Activated T-cell treated with anti-CD3 and anti-CD28 coated beads, Interleukin-2, amount 50 U/mL, for 72 hours (primary cell): Measurements from ENCODE around the gene KRTAP9-4. TPM values are rescaled to one million over a fixed set of nuclear protein-coding genes. Genes with fewer than 3 reads are reported as not detected.

ENCODE experiments used
- ATAC-seq, 2 donors: fragments of 150-1000 bp; cut with Tn5 transposase; replicated peaks in 1 of 2; 2 replicates each; pipeline ENCODE4 v1.10.0; 2021; ENCODE audit warnings: moderate library complexity in 2 of 2, mild to moderate bottlenecking in 1 of 2
- DNase-seq, 2 donors: peaks; one replicate each; pipeline ENCODE4 v3.0.0; 2021 to 2022; ENCODE audit warnings: mixed read lengths in 1 of 2
- H3K27ac Mint-ChIP-seq: one replicate; pipeline ENCODE4 v1.8.0; 2022; ENCODE audit warnings: mild to moderate bottlenecking, moderate library complexity, mixed read lengths
- H3K27me3 Mint-ChIP-seq: one replicate; pipeline ENCODE4 v1.8.0; 2022; ENCODE audit warnings: low read depth, mixed read lengths
- H3K36me3 Mint-ChIP-seq, 2 donors: one replicate each; pipeline ENCODE4 v1.8.0; 2022; ENCODE audit warnings: mixed read lengths in 2 of 2, mild to moderate bottlenecking in 1 of 2; ENCODE audit not compliant: insufficient read depth in 2 of 2
- H3K4me1 Mint-ChIP-seq: one replicate; pipeline ENCODE4 v1.8.0; 2022; ENCODE audit warnings: low read depth, mixed read lengths
- H3K4me3 Mint-ChIP-seq, 2 donors: one replicate each; pipeline ENCODE4 v1.8.0; 2022; ENCODE audit warnings: mild to moderate bottlenecking in 2 of 2, mixed read lengths in 2 of 2, moderate library complexity in 2 of 2
- H3K9me3 Mint-ChIP-seq, 2 donors: one replicate each; pipeline ENCODE4 v1.8.0; 2022; ENCODE audit warnings: mixed read lengths in 2 of 2
- total RNA-seq, 2 donors: library from RNA; stranded (reverse); gene quantifications; one replicate each; pipeline ENCODE4 v1.2.3, GENCODE V29; 2022

Gene KRTAP9-4
- total RNA-seq, 2 donors from 2014 or later = not detected

GRCh38 chr17:41278176-41278955 is 28.9 kb downstream of the KRTAP9-4 start:
- no peaks in the 10 kb centered on the region for H3K9me3 Mint-ChIP-seq

GRCh38 chr17:41284043-41284442 is 34.6 kb downstream of the KRTAP9-4 start:
- DNase-seq = no peak
- Mint-ChIP-seq H3K4me3 (no peak overlapping the region), H3K4me1 (peaks cover 9% of the 10 kb centered on the region), H3K27me3 (no peaks in the 10 kb centered on the region), H3K36me3 (no peaks in the 10 kb centered on the region), H3K9me3 (no peaks in the 10 kb centered on the region), H3K27ac (no peak overlapping the region)
- no peak for ATAC-seq

More at GRCh38 chr17:41278176-41278955, 28.9 kb downstream of the KRTAP9-4 start:
- peaks cover 15% of the 10 kb centered on the region for H3K27me3 Mint-ChIP-seq
- H3K27ac Mint-ChIP-seq = no peak overlapping the region
- H3K36me3 Mint-ChIP-seq = no peaks in the 10 kb centered on the region
- no peak overlapping the region for H3K4me3 Mint-ChIP-seq
- ATAC-seq (no peak), DNase-seq (no peak)
- H3K4me1 Mint-ChIP-seq = no peaks in the 10 kb centered on the region

DNA sequence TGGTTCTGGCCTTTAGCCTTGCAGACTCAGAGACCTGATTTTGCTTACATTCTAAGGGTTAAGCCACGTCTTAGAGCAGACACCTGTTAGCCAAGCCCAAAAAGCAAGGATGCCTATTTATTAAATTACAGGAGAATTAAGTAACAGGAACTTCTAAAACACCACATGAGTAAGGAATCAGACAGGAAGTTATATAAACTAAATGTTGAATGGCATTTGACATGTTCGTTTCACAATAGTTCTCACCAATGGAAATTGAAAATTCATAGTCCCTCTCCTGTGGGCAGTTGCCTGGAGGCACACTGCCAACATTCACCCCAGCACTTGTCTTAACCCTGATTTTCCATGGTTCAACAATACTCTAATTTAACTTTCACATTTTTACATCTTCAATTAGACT is 35.1 kb downstream of the KRTAP9-4 start:
- H3K9me3 Mint-ChIP-seq = no peaks in the 10 kb centered on the region
- no peak overlapping the region for H3K27ac Mint-ChIP-seq
- H3K4me3 Mint-ChIP-seq = no peak overlapping the region
- no peaks in the 10 kb centered on the region for H3K27me3 Mint-ChIP-seq
- no peak for DNase-seq
- H3K36me3 Mint-ChIP-seq = no peaks in the 10 kb centered on the region
- peaks cover 9% of the 10 kb centered on the region for H3K4me1 Mint-ChIP-seq
- no peak for ATAC-seq

GRCh38 chr17:41287050-41287449 is 37.6 kb downstream of the KRTAP9-4 start:
- Mint-ChIP-seq H3K4me3 (no peak overlapping the region), H3K27me3 (no peaks in the 10 kb centered on the region), H3K36me3 (no peaks in the 10 kb centered on the region), H3K27ac (no peak overlapping the region), H3K9me3 (no peaks in the 10 kb centered on the region), H3K4me1 (peaks cover 9% of the 10 kb centered on the region)
- DNase-seq = no peak
- no peak for ATAC-seq

DNA sequence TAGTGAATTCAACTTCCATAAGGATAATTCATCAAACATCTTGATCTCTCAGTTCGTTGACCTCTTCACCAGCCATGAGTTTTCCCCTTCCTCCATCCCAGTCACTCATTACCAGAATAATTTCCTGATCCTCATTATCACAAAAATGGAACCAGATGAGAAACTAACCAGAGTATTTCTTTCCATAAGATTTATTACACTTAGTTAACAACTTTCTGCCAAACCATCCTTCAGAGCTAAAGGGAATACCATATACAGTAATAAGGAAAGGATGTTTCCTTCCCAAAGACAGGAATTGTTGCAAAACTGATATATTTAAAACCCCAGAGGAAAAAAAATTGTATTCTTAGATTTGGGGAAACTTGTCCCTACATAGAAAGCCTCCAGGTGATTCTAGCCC is 44.5 kb downstream of the KRTAP9-4 start:
- Mint-ChIP-seq H3K27ac (no peak overlapping the region), H3K27me3 (no peaks in the 10 kb centered on the region), H3K4me3 (no peak overlapping the region), H3K9me3 (no peaks in the 10 kb centered on the region), H3K36me3 (no peaks in the 10 kb centered on the region), H3K4me1 (no peaks in the 10 kb centered on the region)
- DNase-seq (no peak), ATAC-seq (no peak)

DNA sequence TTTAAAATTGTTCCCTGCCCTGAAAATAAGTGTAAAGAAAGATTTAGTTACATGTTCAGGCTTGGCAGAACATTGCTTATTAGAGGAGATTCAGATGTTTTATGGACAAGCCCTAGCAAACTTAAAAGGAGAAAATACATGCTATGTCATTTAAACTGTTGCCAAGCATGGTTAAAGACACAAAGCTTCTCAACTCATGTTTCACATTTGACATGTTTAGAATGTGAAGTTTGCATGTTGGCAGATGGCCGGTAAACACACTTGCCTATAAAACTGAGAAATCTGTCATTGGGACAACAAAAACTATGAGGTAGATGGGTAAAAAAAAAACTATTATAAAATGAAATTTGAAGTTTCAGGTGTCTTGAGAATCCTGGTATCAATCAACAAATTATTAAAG is 47.4 kb downstream of the KRTAP9-4 start:
- Mint-ChIP-seq H3K27ac (no peak overlapping the region), H3K9me3 (no peaks in the 10 kb centered on the region), H3K4me3 (no peak overlapping the region), H3K36me3 (no peaks in the 10 kb centered on the region), H3K4me1 (no peaks in the 10 kb centered on the region), H3K27me3 (no peaks in the 10 kb centered on the region)
- ATAC-seq = no peak
- no peak for DNase-seq

DNA sequence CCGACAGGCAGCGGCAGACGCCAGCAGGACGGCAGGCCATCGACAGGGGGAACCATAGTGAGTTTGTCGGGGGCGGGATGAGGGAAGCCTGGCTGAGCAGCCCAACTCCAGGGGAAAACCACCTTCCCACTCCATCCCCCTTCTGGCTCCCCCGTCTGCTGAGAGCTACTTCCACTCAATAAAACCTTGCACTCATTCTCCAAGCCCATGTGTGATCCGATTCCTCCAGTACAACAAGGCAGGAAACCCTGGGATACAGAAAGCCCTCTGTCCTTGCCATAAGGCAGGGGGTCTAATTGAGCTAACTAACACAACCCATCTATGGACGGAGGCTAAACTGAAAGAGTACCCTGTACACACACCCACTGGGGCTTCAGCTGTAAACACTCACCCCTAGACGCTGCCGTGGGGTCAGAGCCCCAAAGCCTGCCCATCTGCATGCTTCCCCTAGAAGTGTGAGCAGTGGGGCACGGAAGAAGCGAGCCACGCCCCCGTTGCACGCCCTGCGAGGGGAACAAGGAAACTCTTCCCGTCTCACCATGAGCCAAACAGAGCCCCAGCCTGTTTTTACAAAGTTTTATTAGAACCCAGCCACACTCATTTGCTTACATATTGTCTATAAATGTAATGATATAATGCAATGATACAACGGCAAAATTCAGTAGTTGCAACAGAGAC is 49.1 kb downstream of the KRTAP9-4 start:
- Mint-ChIP-seq H3K9me3 (no peaks in the 10 kb centered on the region), H3K27me3 (no peaks in the 10 kb centered on the region), H3K4me3 (no peak overlapping the region), H3K27ac (no peak overlapping the region), H3K4me1 (no peaks in the 10 kb centered on the region), H3K36me3 (no peaks in the 10 kb centered on the region)
- ATAC-seq = no peak
- no peak for DNase-seq

Other genes starting within 250 kb of the KRTAP9-4 start
- gene KRTAP3-2, start 249.8 kb upstream of the KRTAP9-4 start, total RNA-seq = not detected
- not detected for gene KRTAP3-1, start 240.6 kb upstream of the KRTAP9-4 start, total RNA-seq
- gene KRTAP1-5, start 222.5 kb upstream of the KRTAP9-4 start, total RNA-seq = not detected
- not detected for gene KRTAP1-4, start 219.5 kb upstream of the KRTAP9-4 start, total RNA-seq
- gene KRTAP1-3, start 214.8 kb upstream of the KRTAP9-4 start, total RNA-seq = not detected
- gene KRTAP1-1, start 208.2 kb upstream of the KRTAP9-4 start, total RNA-seq = not detected
- gene KRTAP2-1, start 202.4 kb upstream of the KRTAP9-4 start, total RNA-seq = not detected
- gene KRTAP2-2, start 194.5 kb upstream of the KRTAP9-4 start, total RNA-seq = not detected
- gene KRTAP2-3, start 189.6 kb upstream of the KRTAP9-4 start, total RNA-seq = not detected
- not detected for gene KRTAP2-4, start 183.8 kb upstream of the KRTAP9-4 start, total RNA-seq
- not detected for gene KRTAP4-7, start 165.5 kb upstream of the KRTAP9-4 start, total RNA-seq
- not detected for gene KRTAP4-8, start 151.5 kb upstream of the KRTAP9-4 start, total RNA-seq
- not detected for gene KRTAP4-16, start 147.5 kb upstream of the KRTAP9-4 start, total RNA-seq
- not detected for gene KRTAP4-9, start 144.3 kb upstream of the KRTAP9-4 start, total RNA-seq
- gene KRTAP4-11, start 131.3 kb upstream of the KRTAP9-4 start, total RNA-seq = not detected
- not detected for gene KRTAP4-12, start 125.5 kb upstream of the KRTAP9-4 start, total RNA-seq
- gene KRTAP4-6, start 109.1 kb upstream of the KRTAP9-4 start, total RNA-seq = not detected
- gene KRTAP4-5, start 99.9 kb upstream of the KRTAP9-4 start, total RNA-seq = not detected
- not detected for gene KRTAP4-4, start 88.9 kb upstream of the KRTAP9-4 start, total RNA-seq
- gene KRTAP4-3, start 81.5 kb upstream of the KRTAP9-4 start, total RNA-seq = not detected
- not detected for gene KRTAP4-2, start 71.5 kb upstream of the KRTAP9-4 start, total RNA-seq
- gene KRTAP4-1, start 64.8 kb upstream of the KRTAP9-4 start, total RNA-seq = not detected
- not detected for gene KRTAP9-1, start 59.8 kb upstream of the KRTAP9-4 start, total RNA-seq
- not detected for gene KRTAP9-2, start 23.0 kb upstream of the KRTAP9-4 start, total RNA-seq
- gene KRTAP9-3, start 17.2 kb upstream of the KRTAP9-4 start, total RNA-seq = not detected
- not detected for gene KRTAP9-8, start 11.7 kb upstream of the KRTAP9-4 start, total RNA-seq
- gene KRTAP9-9, start 5.7 kb downstream of the KRTAP9-4 start, total RNA-seq = not detected
- gene KRTAP9-6, start 15.7 kb downstream of the KRTAP9-4 start, total RNA-seq = not detected
- gene KRTAP9-7, start 26.0 kb downstream of the KRTAP9-4 start, total RNA-seq = not detected
- not detected for gene KRTAP29-1, start 53.2 kb downstream of the KRTAP9-4 start, total RNA-seq
- not detected for gene KRTAP16-1, start 59.6 kb downstream of the KRTAP9-4 start, total RNA-seq
- not detected for gene KRTAP17-1, start 66.0 kb downstream of the KRTAP9-4 start, total RNA-seq
- gene KRT33A, start 101.1 kb downstream of the KRTAP9-4 start, total RNA-seq = not detected
- not detected for gene KRT33B, start 120.1 kb downstream of the KRTAP9-4 start, total RNA-seq
- gene KRT34, start 132.6 kb downstream of the KRTAP9-4 start, total RNA-seq = not detected
- gene KRT31, start 147.9 kb downstream of the KRTAP9-4 start, total RNA-seq = not detected
- gene KRT37, start 174.9 kb downstream of the KRTAP9-4 start, total RNA-seq = not detected
- gene KRT38, start 191.3 kb downstream of the KRTAP9-4 start, total RNA-seq = not detected
- not detected for gene KRT32, start 217.7 kb downstream of the KRTAP9-4 start, total RNA-seq
- not detected for gene KRT35, start 231.5 kb downstream of the KRTAP9-4 start, total RNA-seq
- not detected for gene KRT36, start 240.2 kb downstream of the KRTAP9-4 start, total RNA-seq